DMS153 treated with DMSO at 0.1 percent for 48 hours (cell line): ENCODE measurements around the gene SMARCD1.

Experiments
- DNase-seq: peaks from one replicate; lab custom pipeline; 2025; ENCODE audit not compliant: unreplicated experiment; lab: John Stamatoyannopoulos, UW

Gene SMARCD1

GRCh38 chr12:50103767-50104321 is 18.7 kb downstream of the SMARCD1 start, which contains the start of gene GPD1:
Gene GPD1 (plus strand): TSS chr12:50104008. CDS start chr12:50104051, 43 bp downstream.
- DNase-seq: peak; percentile 41

- no peak for DNase-seq
These were observed 19.6 kb downstream of the SMARCD1 start for GRCh38 chr12:50104417-50105366.

GRCh38 chr12:50105913-50106450 is 20.8 kb downstream of the SMARCD1 start:
- no peak for DNase-seq

GRCh38 chr12:50106907-50107306 is 21.8 kb downstream of the SMARCD1 start:
- DNase-seq: no peak

GRCh38 chr12:50107416-50108268 is 22.5 kb downstream of the SMARCD1 start:
- DNase-seq: no peak

- DNase-seq: no peak
These were observed 24.2 kb downstream of the SMARCD1 start for GRCh38 chr12:50109319-50109718.

GRCh38 chr12:50110127-50110761 is 25.1 kb downstream of the SMARCD1 start:
- DNase-seq: peak; percentile 31

DNA sequence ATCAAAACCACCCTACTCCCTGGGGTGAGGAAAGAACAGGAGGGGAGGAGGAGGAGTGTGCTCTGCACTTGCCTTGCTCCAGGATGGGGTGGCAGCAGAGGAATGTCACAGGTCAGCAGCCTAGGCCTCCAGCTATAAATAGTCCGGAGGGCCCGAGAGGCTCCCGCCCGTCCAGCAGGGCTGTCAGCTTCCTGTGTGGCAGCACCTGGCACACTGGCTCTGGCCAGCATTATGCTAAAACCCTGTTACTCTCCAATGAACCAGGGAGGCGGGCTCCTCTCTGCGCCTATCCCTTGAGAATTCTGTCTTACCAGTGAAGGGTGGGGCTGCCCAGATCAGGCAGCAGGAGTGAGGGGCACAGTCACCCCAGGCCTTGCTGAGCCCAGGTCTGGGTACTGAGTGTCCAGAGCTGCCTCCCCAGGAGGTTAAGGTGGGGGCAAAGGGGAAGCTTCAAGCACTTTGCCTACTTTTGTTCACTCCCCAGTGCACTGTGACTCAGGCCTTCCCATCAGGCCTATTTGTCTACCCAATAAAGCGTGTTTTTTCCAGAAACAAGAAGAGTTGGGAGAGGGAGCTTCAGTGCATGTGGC is 25.7 kb downstream of the SMARCD1 start:
- DNase-seq: peak; percentile 68

- no peak for DNase-seq
These were observed 26.2 kb downstream of the SMARCD1 start for GRCh38 chr12:50111395-50111692.

DNA sequence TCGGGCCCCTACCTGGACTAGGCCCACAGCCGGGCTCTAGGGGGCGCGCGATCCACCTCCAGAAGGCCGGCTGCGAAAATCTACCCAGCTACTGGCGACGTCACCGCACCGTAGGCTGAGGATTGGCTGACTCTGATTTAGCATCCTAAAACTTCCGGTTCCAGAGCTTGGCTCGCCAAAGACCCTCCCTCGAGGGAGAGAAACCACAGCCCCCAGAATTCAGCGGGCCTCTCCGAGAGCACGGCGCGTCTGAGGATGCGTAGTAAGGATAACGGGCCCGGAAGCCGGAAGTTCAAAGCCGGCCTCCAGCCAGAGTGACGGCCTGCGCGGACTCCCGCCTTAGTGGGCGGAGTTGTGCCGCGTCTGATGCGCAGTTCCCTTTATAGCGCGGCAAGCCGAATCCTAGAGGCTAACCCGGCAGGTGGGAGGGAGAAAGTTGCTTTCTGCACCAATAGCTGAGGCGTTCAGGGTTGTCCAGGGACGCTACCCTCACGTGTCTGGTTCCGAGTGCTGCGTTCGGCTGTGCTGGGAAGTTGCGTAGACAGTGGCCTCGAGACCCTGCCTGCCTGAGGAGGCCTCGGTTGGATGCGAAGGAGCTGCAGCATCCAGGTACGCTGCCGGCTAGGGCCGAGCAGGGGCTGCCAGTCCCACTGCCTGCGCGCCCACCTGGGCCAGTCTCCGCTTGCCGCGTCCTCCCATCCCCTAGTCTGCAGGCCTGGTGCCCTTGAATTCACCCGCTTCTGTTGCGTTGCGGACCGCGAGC is 26.7 kb downstream of the SMARCD1 start, which contains the start of gene COX14:
COX14 (plus strand) TSS at position 544 of the 763 bp plus-strand sequence. CDS start 7,808 bp downstream, outside the sequence.
- peak; percentile 98 for DNase-seq

- DNase-seq: no peak
These were observed 27.5 kb downstream of the SMARCD1 start for GRCh38 chr12:50112456-50113218.

- no peak for DNase-seq
These were observed 32.0 kb downstream of the SMARCD1 start for GRCh38 chr12:50117057-50117622.

DNA sequence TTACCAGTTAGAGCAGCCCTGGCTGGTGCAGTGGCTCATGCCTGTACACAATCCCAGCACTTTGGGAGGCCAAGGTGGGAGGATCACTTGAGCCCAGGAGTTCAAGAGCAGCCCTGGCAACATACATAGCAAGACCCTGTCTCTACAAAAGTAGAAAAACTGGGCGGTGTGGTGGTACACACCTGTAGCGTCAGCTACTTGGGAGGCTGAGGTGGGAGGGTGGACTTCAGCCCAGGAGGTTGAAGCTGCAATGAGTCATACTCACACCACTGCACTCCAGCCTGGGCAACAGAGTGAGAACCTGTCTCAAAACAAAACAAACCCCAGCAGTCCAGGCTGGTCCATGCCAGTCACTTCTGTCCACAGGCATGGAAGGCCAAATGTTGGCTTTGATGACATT is 34.2 kb downstream of the SMARCD1 start:
- no peak for DNase-seq

- no peak for DNase-seq
These were observed 35.4 kb downstream of the SMARCD1 start for GRCh38 chr12:50120521-50120920.

- no peak for DNase-seq
These were observed 35.8 kb downstream of the SMARCD1 start for GRCh38 chr12:50120953-50121352.

DNA sequence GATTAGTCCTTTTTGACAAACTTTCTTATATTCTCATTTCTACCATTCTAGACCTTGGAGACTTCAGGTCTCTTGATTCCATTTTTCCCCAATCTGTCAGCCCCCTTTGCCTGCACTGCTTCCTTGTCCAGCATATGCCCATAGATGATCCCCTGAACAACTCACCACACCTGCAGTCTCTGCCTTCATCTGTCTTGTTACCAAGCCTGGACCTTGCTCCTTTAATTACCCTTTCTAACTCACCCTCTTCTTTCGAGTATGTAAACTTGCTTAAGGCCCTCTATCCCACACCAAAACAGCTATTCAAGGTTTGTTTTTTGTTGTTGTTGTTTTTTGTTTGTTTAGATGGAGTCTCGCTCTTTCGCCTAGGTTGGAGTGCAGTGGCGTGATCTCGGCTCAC is 36.5 kb downstream of the SMARCD1 start:
- DNase-seq: no peak

- no peak for DNase-seq
These were observed 38.1 kb downstream of the SMARCD1 start for GRCh38 chr12:50123203-50123602.

GRCh38 chr12:50127546-50127945 is 42.4 kb downstream of the SMARCD1 start:
- no peak for DNase-seq
